Prostate gland (tissue), 2 donors: ENCODE results near the gene ARHGEF16.

ENCODE experiments used
- CTCF ChIP-seq, 4 experiments: fragments of 200-600 bp in 2 of 4; fragments of 450-650 bp in 2 of 4; sonication (generic) in 2 of 4; IDR thresholded peaks; 1 replicate in 3 of 4; 2 replicates in 1 of 4; pipeline ENCODE4 v1.5.1; 2016 to 2019; ENCODE audit warnings: antibody characterized with exemption in 4 of 4, mild to moderate bottlenecking in 2 of 4, moderate library complexity in 2 of 4
- POLR2A ChIP-seq: fragments of 450-650 bp; IDR thresholded peaks from one replicate; pipeline ENCODE4 v1.6.1; 2016; ENCODE audit warnings: antibody characterized with exemption, mild to moderate bottlenecking
- POLR2AphosphoS5 ChIP-seq: sonication (generic); formaldehyde crosslinking; IDR thresholded peaks from one replicate; pipeline ENCODE4 v1.6.1; 2017; ENCODE audit warnings: antibody characterized with exemption

- TF ChIP-seq POLR2AphosphoS5 (no peak), CTCF (IDR thresholded peaks at IDR 0.05) (no peak), POLR2A (no peak)
Measured at GRCh38 chr1:3472906-3473305, 18.4 kb downstream of the ARHGEF16 start.
